K562 (cell line): Measurements from ENCODE around the gene TRPV6. TPM values are rescaled to one million over a fixed set of nuclear protein-coding genes. Genes with fewer than 3 reads are reported as not detected.

Source experiments
- ATAC-seq: fragments of 200-7000 bp; cut with Tn5 transposase; 3 replicates; pipeline ENCODE4 v1.9.1; 2020; ENCODE audit warnings: moderate library complexity
- BruUV-seq: library from RNA; stranded (reverse); fragments of 400-500 nt; replicated peaks from 2 replicates; lab custom pipeline; 2021; lab: Mats Ljungman, UMichigan
- CTCF ChIA-PET: fragments of 300-600 bp; formaldehyde crosslinking; extraction: SDS; loops from one replicate; lab custom pipeline; 2021; ENCODE audit warnings: low intra/inter-chr PET ratio; lab: Yijun Ruan, JAX
- POLR2A ChIA-PET: fragments of 300-600, 350-650 bp; sonication (Branson Sonifier 250); formaldehyde crosslinking; extraction: SDS; loops from one replicate; lab custom pipeline; 2021; ENCODE audit warnings: antibody characterized with exemption, inconsistent platforms; lab: Yijun Ruan, JAX
- DNase-seq, 4 experiments: peaks; one replicate each; pipeline versions ENCODE4 v3.0.0 to v3.0.0-alpha.2; 2011 to 2018; ENCODE audit warnings: low spot score in 3 of 4, mixed read lengths in 3 of 4; ENCODE audit errors: extremely low read depth in 1 of 4
- FAIRE-seq: peaks from 2 replicates; lab custom pipeline; 2011; peaks lifted over from hg19 to GRCh38; lab: Jason Lieb, UNC
- H2AFZ ChIP-seq: 2 replicates; pipeline ENCODE4 v1.6.0; 2011; ENCODE audit warnings: low read depth, low read length, control low read depth, inconsistent platforms
- H3K27ac ChIP-seq: fragments of 200-600 bp; 3 replicates; pipeline ENCODE4 v1.8.0; 2011; ENCODE audit warnings: low read depth, mild to moderate bottlenecking, control low read depth, inconsistent platforms, low read length, moderate library complexity, mixed read lengths; ENCODE audit errors: extremely low read depth
- H3K27me3 ChIP-seq, 2 experiments: fragments of 300-600 bp in 1 of 2; 2 replicates in 1 of 2; 3 replicates in 1 of 2; pipeline versions ENCODE4 v1.6.0 to v1.8.0; 2011; ENCODE audit warnings: inconsistent platforms in 2 of 2, low read length in 2 of 2, mild to moderate bottlenecking in 1 of 2, mixed read lengths in 1 of 2, moderate library complexity in 1 of 2; ENCODE audit not compliant: control insufficient read depth in 2 of 2, insufficient read depth in 2 of 2
- H3K36me3 ChIP-seq: fragments of 300-600 bp; 3 replicates; pipeline ENCODE4 v1.8.0; 2011; ENCODE audit warnings: mild to moderate bottlenecking, low read length, inconsistent platforms; ENCODE audit not compliant: control insufficient read depth, insufficient read depth
- H3K4me1 ChIP-seq, 2 experiments: fragments of 200-600 bp in 1 of 2; replicated peaks in 1 of 2; 2 replicates in 1 of 2; 3 replicates in 1 of 2; pipeline versions ENCODE4 v1.5.1 to v1.8.0; 2011; ENCODE audit warnings: inconsistent platforms in 2 of 2, low read length in 2 of 2, mild to moderate bottlenecking in 1 of 2, mixed read lengths in 1 of 2, moderate library complexity in 1 of 2; ENCODE audit not compliant: control insufficient read depth in 2 of 2, insufficient read depth in 2 of 2
- H3K4me2 ChIP-seq: 2 replicates; pipeline ENCODE4 v1.6.1; 2011; ENCODE audit warnings: low read length, control low read depth, inconsistent platforms, mixed read lengths; ENCODE audit not compliant: insufficient read depth
- H3K4me3 ChIP-seq: fragments of 200-600 bp; sonication (generic), shearing (Covaris generic); 2 replicates; pipeline ENCODE4 v1.5.1; 2016; ENCODE audit warnings: control low read depth, inconsistent platforms
- H3K79me2 ChIP-seq: fragments of 200-600 bp; 3 replicates; pipeline ENCODE4 v1.8.0; 2011; ENCODE audit warnings: low read length, inconsistent platforms; ENCODE audit not compliant: control insufficient read depth, insufficient read depth
- H3K9ac ChIP-seq, 2 experiments: 2 replicates each; pipeline versions ENCODE4 v1.6.0 to v1.6.1; 2011; ENCODE audit warnings: low read depth in 2 of 2, low read length in 2 of 2, control low read depth in 1 of 2, inconsistent platforms in 1 of 2, mild to moderate bottlenecking in 1 of 2, mixed read lengths in 1 of 2; ENCODE audit not compliant: insufficient read depth in 1 of 2
- H3K9me1 ChIP-seq: one replicate; pipeline ENCODE4 v1.6.0; 2011; ENCODE audit warnings: inconsistent platforms, mild to moderate bottlenecking, low read length, moderate library complexity; ENCODE audit not compliant: control insufficient read depth, insufficient read depth
- H3K9me3 ChIP-seq: replicated peaks from 2 replicates; pipeline ENCODE4 v1.5.1; 2011; ENCODE audit warnings: low read depth, low read length, inconsistent platforms; ENCODE audit not compliant: control insufficient read depth, insufficient read depth
- H4K20me1 ChIP-seq: replicated peaks from 2 replicates; pipeline ENCODE4 v1.6.1; 2011; ENCODE audit warnings: low read length, inconsistent platforms, mixed read lengths; ENCODE audit not compliant: control insufficient read depth, insufficient read depth
- CGGBP1 ChIP-seq: fragments of 250-450 bp; sonication (Bioruptor Pico); IDR thresholded peaks from 2 replicates; pipeline ENCODE4 v1.9.0; 2021; ENCODE audit warnings: mild to moderate bottlenecking
- FOXK1 ChIP-seq: sonication (generic); formaldehyde crosslinking; IDR thresholded peaks from 2 replicates; pipeline ENCODE4 v1.8.0; 2022; ENCODE audit warnings: missing genetic modification reagents, mild to moderate bottlenecking, borderline replicate concordance
- HNRNPLL ChIP-seq: fragments of 200-400 bp; formaldehyde crosslinking; IDR thresholded peaks from 2 replicates; pipeline ENCODE4 v1.6.1; 2017; ENCODE audit warnings: low read length, low read depth, mild to moderate bottlenecking; ENCODE audit not compliant: poor library complexity, severe bottlenecking
- IFI16 ChIP-seq: fragments of 250-450 bp; sonication (Bioruptor Pico); IDR thresholded peaks from 2 replicates; pipeline ENCODE4 v2.1.2; 2022; ENCODE audit warnings: mild to moderate bottlenecking, inconsistent platforms
- POLR2G ChIP-seq: fragments of 200-400 bp; formaldehyde crosslinking; IDR thresholded peaks from 2 replicates; pipeline ENCODE4 v1.6.1; 2017; ENCODE audit warnings: low read depth, mild to moderate bottlenecking, antibody characterized with exemption, low read length, moderate library complexity
- ZFP36 ChIP-seq: fragments of 150-350 bp; IDR thresholded peaks from 2 replicates; pipeline ENCODE4 v1.6.1; 2018; ENCODE audit warnings: low read length, low read depth; ENCODE audit not compliant: partially characterized antibody
- ZFX ChIP-seq: sonication (generic); formaldehyde crosslinking; IDR thresholded peaks from 2 replicates; pipeline ENCODE4 v1.8.0; 2022; ENCODE audit warnings: mild to moderate bottlenecking, missing genetic modification reagents, moderate library complexity
- ZNF174 ChIP-seq: fragments of 250-450 bp; sonication (Bioruptor Pico); IDR thresholded peaks from 2 replicates; pipeline ENCODE4 v1.4.0; 2020; ENCODE audit warnings: mild to moderate bottlenecking
- ZNF57 ChIP-seq: fragments of 450-650 bp; formaldehyde crosslinking; IDR thresholded peaks from 2 replicates; pipeline ENCODE4 v1.4.0; 2020; ENCODE audit warnings: mild to moderate bottlenecking, moderate library complexity
- WGBS: fragments of 100-300 bp; shearing (Covaris generic); methylation state at CpG from one replicate; pipeline ENCODE4 v1.1.6; 2016; ENCODE audit warnings: low coverage, mixed read lengths; ENCODE audit not compliant: insufficient coverage; ENCODE audit errors: missing lambda C conversion rate; 5-methylcytosine and 5-hydroxymethylcytosine counted together
- in situ Hi-C: fragments of 300-500 bp; cut with MboI; formaldehyde crosslinking; loops from 4 replicates; pipeline ENCODE4 v1.15.0; 2018; ENCODE audit warnings: inconsistent platforms, mixed read lengths
- intact Hi-C: fragments of 100-400 bp; cut with micrococcal nuclease; formaldehyde crosslinking; loops from 2 replicates; pipeline ENCODE4 v1.14.2; 2022
- polyA plus RNA-seq, 8 experiments: library from polyadenylated mRNA; depleted of rRNA in 4 of 8; stranded (reverse) in 5 of 8; unstranded in 3 of 8; fragments of >200 nt; fragmentation: Nextera tagmentation in 2 of 8; fragmentation: Illumina TruSeq in 1 of 8; extraction: Ambion mirVana in 2 of 8; extraction: Trizol in 1 of 8; gene quantifications; 2 replicates each; pipeline versions ENCODE4 v1.2.1 to v1.2.3, GENCODE V29; 2011 to 2014; ENCODE audit warnings: inconsistent platforms in 1 of 8, missing spikeins in 1 of 8
- total RNA-seq, 7 experiments: library from RNA; depleted of rRNA in 6 of 7; stranded (reverse); fragments of >200 nt in 6 of 7; fragmentation: Illumina TruSeq in 2 of 7; extraction: Trizol in 2 of 7; gene quantifications; 2 replicates each; pipeline versions ENCODE4 v1.2.1 to v1.2.3, GENCODE V29; 2011 to 2021; ENCODE audit warnings: low replicate concordance in 1 of 7

TRPV6 gene
- total and polyA plus RNA-seq, 9 of the 15 experiments (the other 6 are each of a cell fraction or from before 2014, with no cell fraction given), result 0.04 to 0.36 (median 0.11) TPM

GRCh38 chr7:142871260-142872105, 14.1 kb downstream of the TRPV6 start:
- 0 out of 2 replicates have a peak, but pooled peaks cover 4% of the 10 kb centered on the region for H4K20me1 ChIP-seq
- TF ChIP-seq IFI16 (CRISPR knock-in tag) (no peak), POLR2G (no peak), FOXK1 (CRISPR knock-in tag) (no peak), CGGBP1 (no peak), ZFX (CRISPR knock-in tag) (no peak), ZNF174 (CRISPR knock-in tag) (no peak), HNRNPLL (no peak), ZNF57 (CRISPR knock-in tag) (no peak), ZFP36 (no peak)
- no peak overlapping the region for H3K4me3 ChIP-seq
- no peaks in the 10 kb centered on the region for H3K9me3 ChIP-seq
- no peak for ATAC-seq
- 18% methylated on average over 23 of the region's 23 CpGs for WGBS
- H3K27me3 ChIP-seq, result peaks cover 2 to 71% of the 10 kb centered on the region in 2 experiments; a peak in 3 of 5 replicates
- H3K4me1 ChIP-seq, result peaks cover 0 to 19% of the 10 kb centered on the region in 2 experiments; a peak in 1 of 5 replicates
- H3K79me2 ChIP-seq, result no peaks in the 10 kb centered on the region
- in situ Hi-C loops (no loop called here), intact Hi-C loops (loop anchor here (2.0 kb wide), 1 partner anchor 89 kb away; no protein-coding TSS in a partner anchor)
- H3K36me3 ChIP-seq, result no peaks in the 10 kb centered on the region
- no peak overlapping the region for H2AFZ ChIP-seq
- no peak for FAIRE-seq
- H3K4me2 ChIP-seq, result no peak overlapping the region
- H3K27ac ChIP-seq, result no peak overlapping the region
- DNase-seq, result no peak
- ChIA-PET CTCF (no interaction called here), POLR2A (interaction anchor here (0.6 to 1.5 kb wide), 3 partner anchors 136 to 269 kb away, joined by 3 read pairs; no protein-coding TSS in a partner anchor)
- H3K9me1 ChIP-seq, result no peaks in the 10 kb centered on the region
- H3K9ac ChIP-seq, result peak overlapping the region in 1 of 2 experiments; percentile 10; a peak in 1 of 4 replicates
- BruUV-seq, result no TSS peak
